ENCODE measurements around the gene NEURL4.

Gene NEURL4

GRCh38 chr17:7283471-7284216, 45.5 kb downstream of the NEURL4 start:
- no peak for DNase-seq (ENCODE audit: low read depth, low spot score)
- H3K4me3 ChIP-seq (ENCODE audit: low read length), result no peak overlapping the region

- no peak overlapping the region for H3K4me3 ChIP-seq (ENCODE audit: low read length)
- no peak for DNase-seq (ENCODE audit: low read depth, low spot score)
These were observed 46.3 kb downstream of the NEURL4 start for GRCh38 chr17:7282752-7283321.

GRCh38 chr17:7281953-7282751, 47.0 kb downstream of the NEURL4 start:
- DNase-seq (ENCODE audit: low read depth, low spot score), result no peak
- peak overlapping the region; percentile 54 for H3K4me3 ChIP-seq (ENCODE audit: low read length)

- H3K4me3 ChIP-seq (ENCODE audit: low read length), result peak within 1 kb of the TSS; percentile 57
- DNase-seq (ENCODE audit: low read depth, low spot score), result peak; percentile 94
These were observed 47.8 kb downstream of the NEURL4 start, which contains the start of gene SLC2A4 for GRCh38 chr17:7281074-7281952. Gene SLC2A4, plus strand, starts transcription at chr17:7281718. Its CDS starts 217 bp downstream, at chr17:7281935.

GRCh38 chr17:7280519-7281073, 48.5 kb downstream of the NEURL4 start:
- DNase-seq (ENCODE audit: low read depth, low spot score), result peak; percentile 82

GRCh38 chr17:7279448-7279847, 49.7 kb downstream of the NEURL4 start:
- DNase-seq (ENCODE audit: low read depth, low spot score), result no peak
- H3K4me3 ChIP-seq (ENCODE audit: low read length), result no peak overlapping the region

More at GRCh38 chr17:7280519-7281073, 48.5 kb downstream of the NEURL4 start:
- peak overlapping the region; percentile 57 for H3K4me3 ChIP-seq (ENCODE audit: low read length)

- no peak for DNase-seq (ENCODE audit: low read depth, low spot score)
- H3K4me3 ChIP-seq (ENCODE audit: low read length), result no peak overlapping the region
These were observed 62.4 kb downstream of the NEURL4 start for GRCh38 chr17:7266784-7267183.

All from Jurkat, Clone E6-1 (cell line).